Spinal cord (tissue), 10 donors: ENCODE measurements around the gene MGAT3. TPM values are rescaled to one million over a fixed set of nuclear protein-coding genes. Genes with fewer than 3 reads are reported as not detected.

ENCODE experiments used
- DNase-seq, 6 donors: peaks; one replicate each; pipeline versions ENCODE4 v3.0.0 to v3.0.0-alpha.2; 2013 to 2015; ENCODE audit warnings: low spot score in 6 of 6, low read depth in 4 of 6
- H3K27ac ChIP-seq: one replicate; pipeline ENCODE4 v1.5.1; 2013; ENCODE audit warnings: low read depth, low read length, control low read depth
- H3K27me3 ChIP-seq: one replicate; pipeline ENCODE4 v1.6.1; 2013; ENCODE audit warnings: low read length; ENCODE audit not compliant: control insufficient read depth, insufficient read depth
- H3K36me3 ChIP-seq: one replicate; pipeline ENCODE4 v1.6.1; 2013; ENCODE audit warnings: low read length; ENCODE audit not compliant: control insufficient read depth, insufficient read depth
- H3K4me1 ChIP-seq: one replicate; pipeline ENCODE4 v1.6.1; 2013; ENCODE audit warnings: low read length; ENCODE audit not compliant: control insufficient read depth, insufficient read depth
- H3K4me3 ChIP-seq: one replicate; pipeline ENCODE4 v1.5.1; 2013; ENCODE audit warnings: low read depth, low read length, control low read depth
- H3K9me3 ChIP-seq: one replicate; pipeline ENCODE4 v1.6.1; 2013; ENCODE audit warnings: low read length; ENCODE audit not compliant: control insufficient read depth, insufficient read depth
- WGBS: methylation state at CpG from one replicate; pipeline ENCODE4 v1.1.5; 2013; ENCODE audit warnings: missing lambda C conversion rate; ENCODE audit not compliant: insufficient coverage; 5-methylcytosine and 5-hydroxymethylcytosine counted together
- polyA plus RNA-seq, 2 donors: library from polyadenylated mRNA; unstranded; fragments of 120-200 nt; gene quantifications; one replicate each; pipeline ENCODE4 v1.2.1, GENCODE V29; 2013; ENCODE audit not compliant: insufficient read length in 2 of 2
- total RNA-seq, 2 donors: library from RNA; depleted of rRNA in 1 of 2; stranded (reverse); fragments of 120-200 nt in 1 of 2; fragments of >200 nt in 1 of 2; gene quantifications; one replicate each; pipeline versions ENCODE4 v1.2.3 to v1.2.4, GENCODE V29; 2013 to 2014
- donor health status: healthy.

Gene MGAT3
- total and polyA plus RNA-seq, 4 donors, result 19.9 to 79.7 (median 50.8) TPM

GRCh38 chr22:39486951-39487825 lies 30.4 kb downstream of the MGAT3 start:
- 91% methylated on average over 45 of the region's 45 CpGs for WGBS
- DNase-seq, result no peak
- H3K4me3 ChIP-seq, result no peak overlapping the region
- H3K27me3 ChIP-seq, result no peaks in the 10 kb centered on the region
- H3K36me3 ChIP-seq, result peaks cover 57% of the 10 kb centered on the region
- H3K27ac ChIP-seq, result no peak overlapping the region
- H3K9me3 ChIP-seq, result no peaks in the 10 kb centered on the region
- H3K4me1 ChIP-seq, result peaks cover 14% of the 10 kb centered on the region

GRCh38 chr22:39487826-39488520 lies 31.2 kb downstream of the MGAT3 start:
- no peak for DNase-seq
- Histone ChIP-seq H3K9me3 (no peaks in the 10 kb centered on the region), H3K4me3 (no peak overlapping the region), H3K27me3 (no peaks in the 10 kb centered on the region), H3K4me1 (peaks cover 14% of the 10 kb centered on the region), H3K27ac (no peak overlapping the region), H3K36me3 (peaks cover 61% of the 10 kb centered on the region)
- 97% methylated on average over 70 of the region's 70 CpGs for WGBS

DNA sequence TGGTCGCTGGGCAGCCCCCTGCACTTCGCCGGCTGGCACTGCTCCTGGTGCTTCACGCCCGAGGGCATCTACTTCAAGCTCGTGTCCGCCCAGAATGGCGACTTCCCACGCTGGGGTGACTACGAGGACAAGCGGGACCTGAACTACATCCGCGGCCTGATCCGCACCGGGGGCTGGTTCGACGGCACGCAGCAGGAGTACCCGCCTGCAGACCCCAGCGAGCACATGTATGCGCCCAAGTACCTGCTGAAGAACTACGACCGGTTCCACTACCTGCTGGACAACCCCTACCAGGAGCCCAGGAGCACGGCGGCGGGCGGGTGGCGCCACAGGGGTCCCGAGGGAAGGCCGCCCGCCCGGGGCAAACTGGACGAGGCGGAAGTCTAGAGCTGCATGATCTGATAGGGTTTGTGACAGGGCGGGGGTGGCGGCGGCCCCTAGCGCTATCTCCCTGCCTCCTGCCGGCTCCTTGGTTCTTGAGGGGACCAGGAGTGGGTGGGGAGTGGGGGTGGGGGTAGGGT lies 31.8 kb downstream of the MGAT3 start:
- no peak overlapping the region for H3K4me3 ChIP-seq
- no peak for DNase-seq
- H3K27me3 ChIP-seq, result no peaks in the 10 kb centered on the region
- H3K9me3 ChIP-seq, result no peaks in the 10 kb centered on the region
- H3K27ac ChIP-seq, result no peak overlapping the region
- 91% methylated on average over 39 of the region's 39 CpGs for WGBS
- H3K36me3 ChIP-seq, result peaks cover 62% of the 10 kb centered on the region
- H3K4me1 ChIP-seq, result peaks cover 14% of the 10 kb centered on the region

DNA sequence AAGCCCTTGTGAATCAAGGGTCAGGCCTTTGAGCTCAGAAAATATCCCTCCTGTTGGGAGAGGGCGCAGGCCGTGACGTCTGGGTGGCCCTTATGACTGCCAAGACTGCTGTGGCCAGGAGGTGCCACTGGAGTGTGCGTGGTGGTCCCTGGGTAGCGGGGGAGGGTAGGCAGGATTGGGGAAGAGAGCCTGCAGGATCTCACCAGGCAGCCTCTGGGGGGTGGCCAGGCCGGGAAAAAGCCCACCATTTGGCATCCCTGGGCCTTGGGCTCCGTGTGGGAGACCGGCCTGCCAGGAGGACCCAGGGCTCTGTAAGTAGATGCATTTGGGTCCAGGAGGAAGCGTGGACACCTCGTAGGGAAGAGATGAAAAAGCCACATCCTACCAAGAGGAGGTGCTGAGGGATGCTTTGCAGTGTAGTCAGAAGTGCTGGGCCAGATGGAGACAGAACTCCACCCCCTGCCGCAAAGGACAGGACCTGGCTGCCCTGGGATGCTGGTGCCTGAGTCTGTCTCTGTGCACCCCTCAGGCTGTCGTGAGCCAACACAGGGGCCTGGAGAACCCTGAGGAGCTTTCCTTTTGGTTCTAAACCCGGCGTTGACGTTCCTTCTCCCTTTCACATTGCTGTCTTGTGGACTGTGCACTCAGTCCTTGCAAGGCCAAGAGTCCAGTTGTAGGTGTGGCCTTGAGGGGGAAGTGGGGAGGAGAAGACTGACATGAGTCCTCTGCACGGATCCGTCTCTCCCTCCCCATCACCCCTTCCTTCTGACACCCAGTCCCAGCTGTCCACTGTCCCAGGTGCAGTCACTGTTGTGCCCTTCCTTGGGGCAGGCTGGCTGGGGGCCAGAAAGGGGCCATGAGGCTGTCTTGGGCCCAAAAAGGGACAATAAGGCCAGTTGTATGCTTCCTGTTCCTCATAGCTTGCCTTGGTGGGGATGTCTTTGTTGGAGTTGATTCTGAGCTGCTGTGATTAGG lies 32.6 kb downstream of the MGAT3 start:
- Histone ChIP-seq H3K4me3 (no peak overlapping the region), H3K9me3 (no peaks in the 10 kb centered on the region), H3K36me3 (peaks cover 58% of the 10 kb centered on the region), H3K4me1 (peaks cover 14% of the 10 kb centered on the region), H3K27ac (no peak overlapping the region), H3K27me3 (no peaks in the 10 kb centered on the region)
- no peak for DNase-seq
- WGBS, result 88% methylated on average over 9 of the region's 17 CpGs

DNA sequence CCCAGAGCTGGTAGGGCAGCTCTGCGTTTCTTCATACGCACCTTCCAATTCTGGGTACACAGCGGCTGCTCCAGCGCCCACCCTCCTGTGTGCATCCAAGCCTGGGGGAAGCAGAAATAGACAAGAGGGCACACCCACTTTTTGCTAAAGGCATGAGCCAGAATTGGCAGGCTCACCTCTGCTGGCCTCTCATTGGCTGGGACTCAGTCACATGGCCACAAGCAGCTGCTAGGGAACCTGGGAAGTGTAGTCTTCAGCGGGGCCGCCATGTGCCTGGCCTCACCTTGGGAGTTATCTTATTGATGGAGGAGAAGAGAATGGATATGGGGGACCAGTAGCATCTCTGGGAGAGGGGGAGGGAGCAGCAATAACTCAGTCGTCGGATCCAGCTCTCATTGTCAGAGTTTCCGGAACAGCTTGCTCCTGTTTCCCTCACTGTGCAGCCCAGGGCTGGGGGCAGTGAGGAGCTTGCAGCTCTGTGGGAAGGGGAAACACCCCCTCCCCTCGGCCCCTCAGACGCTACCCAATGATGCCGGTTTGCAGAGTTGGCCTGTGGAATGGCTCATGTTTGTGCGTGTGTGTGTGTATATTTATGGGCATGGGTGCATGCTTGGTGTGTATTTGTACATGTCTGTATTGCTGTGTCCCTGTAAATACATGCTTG lies 33.5 kb downstream of the MGAT3 start:
- H3K27me3 ChIP-seq, result no peaks in the 10 kb centered on the region
- H3K9me3 ChIP-seq, result no peaks in the 10 kb centered on the region
- 58% methylated on average over 11 of the region's 13 CpGs for WGBS
- no peak overlapping the region for H3K4me3 ChIP-seq
- H3K27ac ChIP-seq, result no peak overlapping the region
- peaks cover 14% of the 10 kb centered on the region for H3K4me1 ChIP-seq
- peak in 3 of 6 donors; percentile 38 to 95 (median 86) for DNase-seq
- peaks cover 58% of the 10 kb centered on the region for H3K36me3 ChIP-seq

DNA sequence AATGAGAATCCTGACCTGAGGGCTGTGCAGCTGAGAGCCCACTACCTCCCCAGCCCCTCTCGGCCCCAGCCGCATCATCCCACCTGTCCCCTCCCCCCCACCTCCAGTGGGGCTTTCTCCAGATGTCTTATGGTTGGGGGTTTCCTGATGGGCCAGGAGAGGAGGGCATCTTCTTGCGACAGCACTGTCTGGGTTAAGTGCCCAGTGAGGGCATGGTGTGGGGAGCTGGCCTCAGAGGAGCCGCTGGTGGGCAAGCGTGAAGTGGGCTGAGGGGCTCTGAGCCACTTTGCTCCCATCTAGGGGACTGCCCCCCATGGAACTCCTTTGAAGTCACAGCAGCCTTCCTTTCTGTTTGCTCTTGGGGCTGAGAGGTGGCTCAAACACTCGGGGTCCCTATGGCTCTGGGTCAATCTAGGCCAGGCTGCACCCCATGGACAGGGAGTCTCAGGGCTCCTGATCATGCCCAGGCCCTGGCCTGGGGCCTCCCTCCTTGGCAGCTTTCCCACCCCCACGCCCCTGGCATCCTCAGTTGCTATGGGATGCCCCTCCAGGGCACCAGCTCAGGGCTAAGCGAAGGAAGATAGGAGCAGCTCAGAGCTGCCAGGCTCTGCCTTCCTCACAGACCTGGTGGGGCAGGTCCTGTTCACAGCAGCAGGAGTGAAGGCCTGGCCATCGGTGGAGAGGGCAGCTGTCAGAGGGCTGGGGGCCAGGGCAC lies 34.3 kb downstream of the MGAT3 start:
- no peak for DNase-seq
- Histone ChIP-seq H3K9me3 (no peaks in the 10 kb centered on the region), H3K4me1 (peaks cover 16% of the 10 kb centered on the region), H3K27ac (no peak overlapping the region), H3K27me3 (no peaks in the 10 kb centered on the region), H3K36me3 (peaks cover 58% of the 10 kb centered on the region), H3K4me3 (no peak overlapping the region)
- WGBS, result 75% methylated on average over 6 of the region's 9 CpGs

- peaks cover 21% of the 10 kb centered on the region for H3K4me1 ChIP-seq
- no peak for DNase-seq
- H3K4me3 ChIP-seq, result no peak overlapping the region
- no peaks in the 10 kb centered on the region for H3K9me3 ChIP-seq
- no peak overlapping the region for H3K27ac ChIP-seq
- peaks cover 56% of the 10 kb centered on the region for H3K36me3 ChIP-seq
- no peaks in the 10 kb centered on the region for H3K27me3 ChIP-seq
- 88% methylated on average over 5 of the region's 6 CpGs for WGBS
Measured at GRCh38 chr22:39491696-39492095, 34.9 kb downstream of the MGAT3 start.

- WGBS, result 83% methylated on average over 3 of the region's 3 CpGs
- peaks cover 24% of the 10 kb centered on the region for H3K4me1 ChIP-seq
- no peak overlapping the region for H3K4me3 ChIP-seq
- no peaks in the 10 kb centered on the region for H3K9me3 ChIP-seq
- H3K27me3 ChIP-seq, result no peaks in the 10 kb centered on the region
- H3K27ac ChIP-seq, result no peak overlapping the region
- H3K36me3 ChIP-seq, result peaks cover 52% of the 10 kb centered on the region
- DNase-seq, result no peak
Measured at GRCh38 chr22:39492186-39492585, 35.4 kb downstream of the MGAT3 start.
